Measurements from ENCODE around the gene TBX18.

The TBX18 gene

DNA sequence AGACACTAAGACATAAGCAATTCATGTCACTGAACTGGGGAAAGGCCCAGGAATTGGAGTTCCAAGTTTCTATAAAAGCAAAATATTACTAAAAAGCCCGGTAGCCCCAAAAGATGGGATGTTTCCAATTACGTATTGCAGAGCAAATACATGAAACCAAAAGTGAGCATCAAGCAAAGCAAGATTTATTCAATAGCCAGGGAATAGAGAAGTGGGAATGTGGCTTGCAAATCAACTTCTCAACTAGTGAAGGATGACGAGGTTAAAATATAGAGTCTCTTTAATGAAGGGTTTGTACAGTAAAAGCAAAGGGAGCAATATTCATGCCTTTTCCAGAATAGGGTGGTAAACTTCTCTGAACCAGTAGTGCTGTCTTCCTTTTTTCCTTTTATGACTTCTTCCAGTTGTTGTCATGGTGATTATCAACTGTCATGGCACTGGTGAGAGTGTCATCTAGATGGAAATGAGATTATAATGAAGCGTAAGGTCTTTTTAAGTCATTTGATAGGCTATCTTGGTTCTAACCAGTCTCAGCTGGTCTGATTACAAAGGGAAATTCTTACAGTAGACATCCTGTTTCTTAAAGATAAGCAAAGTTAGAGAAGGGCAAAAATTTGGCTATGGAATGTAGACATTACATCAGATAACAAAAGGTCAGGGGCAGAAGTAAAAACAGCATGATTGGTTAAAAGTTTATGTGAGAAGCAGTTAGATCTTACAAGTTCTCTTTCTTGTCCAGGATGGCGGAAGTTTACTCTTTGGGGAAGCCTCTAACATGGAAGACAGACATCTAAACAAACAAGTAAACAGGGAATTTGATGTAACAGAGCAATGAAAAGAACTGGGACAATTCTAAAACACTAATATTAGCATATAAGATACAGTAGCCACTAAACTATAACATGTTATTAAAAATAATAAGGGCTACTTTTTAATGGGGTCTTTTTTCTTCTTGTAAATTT, 96.9 kb downstream of the TBX18 start:
- no peak for DNase-seq

DNA sequence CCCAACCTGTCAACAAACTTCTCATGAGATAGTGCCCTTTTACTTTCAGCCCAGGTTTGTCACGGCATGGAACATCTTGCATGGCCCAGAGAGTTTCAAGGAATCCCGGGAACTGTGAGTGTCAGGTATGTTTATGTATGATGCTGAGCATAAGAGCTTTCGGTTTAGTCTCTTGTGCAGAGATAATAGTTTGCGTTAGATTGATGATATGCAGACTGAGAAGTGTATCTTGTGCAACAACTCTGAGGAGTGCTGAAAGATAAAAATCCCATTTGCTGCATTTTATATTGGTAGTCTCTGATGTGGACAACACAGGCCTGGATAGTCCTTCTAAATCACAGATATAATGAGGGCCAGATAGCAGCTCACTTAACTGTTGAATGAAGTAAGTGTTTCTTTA, 99.0 kb downstream of the TBX18 start:
- DNase-seq, result no peak

DNA sequence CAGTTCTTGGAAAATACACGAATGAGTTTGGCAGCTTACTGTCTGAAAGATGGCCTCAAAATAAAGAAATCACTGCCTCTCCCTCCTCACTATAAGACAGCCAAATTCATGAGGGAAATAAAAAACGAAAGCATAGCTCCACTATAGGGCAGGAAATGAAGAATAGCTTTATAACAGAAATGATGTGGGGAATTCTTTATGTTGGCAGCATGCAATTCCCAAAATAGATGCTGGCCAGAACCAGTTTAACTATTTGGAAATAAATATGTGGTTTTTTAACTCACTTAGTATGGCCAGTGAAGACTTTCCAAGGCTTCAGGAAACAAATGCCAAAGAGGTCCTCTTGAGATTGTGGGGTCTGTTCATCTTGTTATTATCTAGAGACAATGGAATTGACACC, 100.5 kb downstream of the TBX18 start:
- DNase-seq, result no peak

DNA sequence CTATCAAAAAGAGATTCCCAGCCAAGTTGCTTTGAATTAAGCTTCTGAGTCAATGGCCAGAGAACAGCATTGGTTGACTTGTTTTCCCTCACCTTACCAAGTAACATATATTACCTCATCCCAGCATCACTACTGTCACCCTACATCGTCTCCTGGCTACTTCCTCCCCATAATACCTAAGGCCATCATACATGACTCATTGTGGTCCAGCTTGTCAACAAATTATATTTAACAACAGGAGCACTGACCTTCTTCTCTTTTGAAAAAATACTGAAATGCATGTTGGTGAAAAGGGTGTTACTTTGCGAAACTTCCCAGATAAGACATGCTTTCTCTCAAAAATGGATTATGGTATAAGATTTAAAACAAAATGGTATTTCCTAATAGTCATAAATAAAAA, 106.9 kb downstream of the TBX18 start:
- no peak for DNase-seq

DNA sequence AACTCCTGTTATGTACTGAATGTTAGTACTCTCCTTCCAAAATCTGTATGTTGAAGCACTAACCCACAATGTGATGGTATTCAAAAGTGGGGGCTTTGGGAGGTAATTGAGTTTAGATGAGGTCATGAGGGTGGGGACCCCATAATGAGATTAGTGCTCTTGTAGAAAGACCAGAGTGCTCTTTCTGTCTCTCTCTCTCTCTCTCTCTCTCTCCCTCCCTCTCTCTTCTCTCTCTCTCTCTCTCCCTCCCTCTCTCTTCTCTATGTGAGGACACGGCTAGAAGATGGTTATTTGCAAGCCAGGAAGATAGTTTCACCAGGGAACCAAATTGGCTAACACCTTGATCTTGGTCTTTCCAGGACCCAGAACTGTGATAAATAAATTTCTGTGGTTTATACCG, 107.4 kb downstream of the TBX18 start:
- DNase-seq, result no peak

DNA sequence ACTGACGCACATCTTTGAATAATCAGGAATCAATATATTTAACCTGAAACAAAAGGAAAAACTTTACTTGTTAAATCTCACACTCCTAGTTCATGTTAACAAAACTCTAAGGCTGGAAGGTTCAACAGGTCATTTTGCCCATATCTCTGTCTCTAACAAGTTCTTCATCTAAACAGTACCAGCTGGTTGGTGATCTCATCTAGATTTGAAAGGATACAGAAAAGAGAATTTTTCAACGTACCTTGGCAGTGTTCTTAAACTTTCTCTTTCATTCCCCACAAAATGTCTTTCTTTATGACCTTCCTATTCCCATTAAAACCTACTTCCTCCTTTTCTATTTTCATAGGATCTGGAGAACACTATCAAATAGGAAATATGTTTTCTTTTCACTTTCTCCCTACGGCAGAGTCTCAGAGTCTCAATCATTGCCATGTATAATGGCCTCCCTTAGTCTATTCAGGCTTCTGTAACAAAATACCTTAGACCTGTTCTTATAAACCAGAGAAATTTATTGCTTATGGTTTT, 111.3 kb downstream of the TBX18 start:
- no peak for DNase-seq

DNA sequence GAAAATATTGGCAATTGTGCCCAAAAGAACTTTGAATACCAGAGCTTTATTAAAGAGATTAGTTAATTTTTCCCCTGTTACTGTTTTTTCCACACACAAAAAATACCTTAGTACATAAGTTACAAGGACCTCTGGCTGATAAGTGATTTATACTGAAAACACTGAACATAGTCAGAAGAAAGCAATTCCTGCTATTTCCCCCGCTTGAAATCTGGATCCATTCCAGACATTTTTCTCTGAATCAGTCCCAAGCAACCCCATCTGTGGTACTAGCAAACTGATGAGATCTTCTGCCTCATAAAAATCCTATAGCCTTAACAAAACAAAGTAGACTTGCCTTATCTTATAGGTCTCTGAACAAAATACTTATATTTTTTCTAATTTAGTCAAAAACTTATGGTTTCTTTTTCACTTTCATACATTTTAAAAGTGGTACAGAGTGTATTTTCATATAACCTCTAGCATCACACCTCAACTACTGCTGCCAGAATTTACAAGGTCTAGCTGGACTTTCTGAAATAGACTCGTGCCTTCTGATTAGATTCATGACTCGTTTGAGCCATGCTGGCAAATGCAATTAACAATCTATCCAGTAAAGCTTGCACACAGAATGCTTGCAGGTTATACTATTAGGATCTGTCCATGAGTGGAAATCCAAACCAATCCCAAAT, 111.9 kb downstream of the TBX18 start:
- DNase-seq, result no peak

DNA sequence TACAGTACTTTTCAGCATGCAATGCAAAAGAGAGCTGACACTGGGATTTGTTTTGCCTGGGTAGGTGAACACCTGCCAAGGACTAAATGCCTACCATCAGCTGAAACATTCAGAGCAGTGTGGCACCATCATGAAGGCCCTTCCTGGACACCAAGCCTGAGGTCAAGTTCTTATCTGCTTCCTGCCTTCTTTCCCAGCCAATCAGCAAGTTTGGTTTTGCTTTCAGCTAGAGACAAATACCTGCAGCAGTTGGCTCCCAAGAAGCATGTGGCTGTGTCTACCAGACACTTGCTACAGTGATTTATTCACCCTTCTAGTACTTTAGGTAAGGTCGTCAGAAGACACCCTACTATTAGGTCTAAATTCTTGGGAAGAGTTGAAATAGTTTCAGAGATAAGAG, 112.8 kb downstream of the TBX18 start:
- no peak for DNase-seq

DNA sequence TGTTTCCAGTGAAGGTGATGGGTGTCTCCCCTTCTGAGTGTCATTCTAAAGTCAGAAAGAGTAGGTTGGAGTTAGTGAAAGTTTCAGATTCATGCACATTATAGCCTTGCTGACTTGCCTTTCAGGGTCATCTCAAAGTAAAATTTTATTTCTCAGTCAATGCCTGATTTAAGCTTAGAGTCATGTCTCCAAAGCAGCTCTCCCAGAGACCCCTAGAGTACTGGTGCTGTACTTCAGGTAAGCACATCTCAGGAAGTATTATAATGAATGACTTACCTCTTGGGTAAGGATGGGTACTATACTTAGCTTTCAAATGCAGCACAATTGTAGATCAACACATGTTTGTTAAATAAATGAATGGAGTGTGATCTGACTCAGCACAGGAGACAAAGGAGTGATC, 116.0 kb downstream of the TBX18 start:
- no peak for DNase-seq

DNA sequence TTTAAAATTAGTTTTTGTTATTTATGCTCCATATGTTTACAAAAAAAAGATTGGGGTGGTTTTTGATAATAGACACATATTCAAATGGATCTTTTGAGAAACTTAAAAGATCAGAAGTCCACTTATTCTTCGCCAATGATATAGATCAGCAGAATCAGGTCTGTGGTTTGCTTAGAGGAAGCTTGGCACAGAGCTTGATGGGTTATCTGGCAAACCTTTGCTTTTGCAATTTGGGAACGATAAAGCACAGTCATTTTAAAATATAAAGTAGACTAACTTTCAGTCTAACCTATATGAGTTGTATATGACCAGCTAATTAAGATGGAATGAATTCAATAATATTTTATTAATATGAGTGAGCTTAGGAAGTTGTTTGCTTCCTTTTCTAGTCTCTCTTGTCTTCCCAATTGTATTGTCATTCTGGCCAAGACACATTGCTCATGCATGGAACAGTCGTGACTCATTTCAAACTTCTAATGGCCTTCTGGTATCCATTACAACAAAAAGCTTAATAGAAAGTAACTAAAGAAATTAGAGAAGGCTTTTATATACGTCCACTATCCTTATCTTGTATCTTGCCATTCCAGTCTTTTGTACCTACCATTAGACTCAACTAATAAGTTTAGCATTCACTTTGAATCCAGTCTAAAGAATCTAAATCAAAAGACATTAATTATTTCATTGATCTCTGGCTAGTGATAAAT, 118.7 kb downstream of the TBX18 start:
- no peak for DNase-seq

DNA sequence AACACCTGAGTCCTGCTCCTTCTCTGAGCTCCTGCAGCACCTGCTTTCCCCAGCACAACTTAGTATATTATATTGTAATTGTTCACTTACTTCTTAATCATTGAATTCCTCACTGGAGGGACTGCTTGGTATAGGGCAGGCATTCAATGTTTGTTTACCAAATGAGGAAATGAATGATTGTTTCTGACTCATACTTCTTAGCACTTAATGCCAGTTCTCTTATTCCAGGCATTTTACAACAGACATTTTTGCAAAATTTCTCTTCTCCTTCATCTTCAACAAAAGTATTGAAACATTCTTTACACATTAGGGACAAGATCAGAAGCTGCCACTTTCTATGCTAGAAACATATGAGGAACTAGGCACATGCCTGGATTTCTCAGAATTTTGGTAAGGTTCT, 119.4 kb downstream of the TBX18 start:
- DNase-seq, result no peak

DNA sequence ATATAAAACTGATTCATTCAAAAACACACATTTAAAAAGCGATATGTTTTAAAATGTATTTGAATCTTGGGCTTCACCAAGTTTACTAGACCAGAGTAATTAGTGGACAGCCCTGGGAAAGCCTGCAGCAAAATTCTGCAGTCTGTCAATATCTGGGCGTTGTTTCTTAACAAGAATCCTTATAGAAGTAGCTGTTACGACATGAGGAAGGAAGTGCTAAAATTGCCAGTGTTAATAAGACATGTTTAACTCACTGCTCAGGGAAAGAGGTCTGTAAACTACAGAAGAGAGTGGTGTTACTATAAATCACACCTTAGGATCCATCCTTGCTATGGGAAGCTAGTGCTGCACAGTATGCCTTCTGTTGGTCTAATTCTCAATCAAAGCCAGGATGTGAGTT, 120.6 kb downstream of the TBX18 start:
- DNase-seq, result no peak

DNA sequence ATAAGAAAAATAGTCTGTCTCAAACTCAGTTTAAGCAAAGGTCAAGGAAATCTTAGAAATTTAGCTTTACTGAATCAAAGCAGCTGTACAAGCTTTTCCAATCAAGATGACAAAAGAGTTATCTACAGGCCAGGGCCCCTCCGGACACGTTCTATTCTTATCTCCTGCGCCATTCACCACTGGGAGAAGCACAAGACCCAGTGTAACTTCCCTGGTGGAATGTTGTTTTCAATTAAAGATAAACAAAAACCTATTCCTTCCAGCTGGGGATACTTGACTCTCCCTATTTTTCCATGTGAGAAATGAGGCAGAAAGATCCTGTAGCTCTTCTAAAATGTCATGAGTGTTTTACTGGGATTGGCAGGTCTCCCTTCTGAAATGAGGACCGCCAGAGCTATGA, 123.3 kb downstream of the TBX18 start:
- no peak for DNase-seq

DNA sequence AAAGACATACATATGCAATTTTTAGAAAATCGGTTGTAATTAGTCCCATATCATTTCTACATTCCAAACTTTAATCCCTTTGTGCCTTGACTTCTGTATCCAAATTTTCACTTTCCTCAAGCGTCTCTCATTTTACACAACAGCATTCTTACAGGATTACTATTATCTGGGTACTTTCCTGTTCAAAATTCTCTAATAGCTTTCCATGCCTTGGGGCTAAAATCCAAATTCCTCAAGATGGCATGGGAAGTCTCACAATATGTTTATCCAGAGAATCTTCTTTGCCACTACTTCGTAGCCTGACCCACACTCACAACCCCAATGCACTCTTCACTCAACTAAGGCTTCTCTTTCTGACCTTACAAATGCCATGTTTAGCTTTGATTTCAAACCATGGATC, 125.0 kb downstream of the TBX18 start:
- no peak for DNase-seq

DNA sequence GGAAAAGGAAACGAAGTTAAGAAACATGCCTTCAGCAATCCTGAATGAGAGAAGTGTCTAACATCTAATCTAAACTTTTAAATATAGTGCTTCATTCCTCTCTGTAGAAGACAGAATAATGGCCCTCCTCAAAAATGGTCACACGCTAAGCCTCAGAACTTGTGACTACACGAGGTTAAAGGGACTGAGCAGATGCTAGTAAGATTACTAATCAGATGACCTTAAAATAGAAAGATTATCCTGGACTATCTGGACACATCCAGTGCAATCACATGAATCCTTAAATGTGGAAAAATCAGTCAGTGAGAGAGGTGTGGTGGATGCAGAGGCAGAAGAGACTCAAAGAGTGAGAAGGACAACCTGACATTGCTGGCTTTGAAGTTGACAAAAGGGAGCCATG, 126.1 kb downstream of the TBX18 start:
- DNase-seq, result no peak
